Mucosa of rectum (tissue), 2 donors: ENCODE results near the gene NOL4L.

ENCODE experiments used
- H3K27ac ChIP-seq, 2 donors: one replicate each; pipeline ENCODE4 v1.7.0; 2013; ENCODE audit warnings: inconsistent platforms in 2 of 2, low read depth in 2 of 2, low read length in 2 of 2
- H3K27me3 ChIP-seq, 2 donors: one replicate each; pipeline ENCODE4 v1.7.0; 2013; ENCODE audit warnings: low read length in 2 of 2; ENCODE audit not compliant: control insufficient read depth in 2 of 2, insufficient read depth in 2 of 2
- H3K36me3 ChIP-seq, 2 donors: one replicate each; pipeline ENCODE4 v1.7.0; 2013; ENCODE audit warnings: low read length in 2 of 2; ENCODE audit not compliant: control insufficient read depth in 2 of 2, insufficient read depth in 2 of 2
- H3K4me1 ChIP-seq, 2 donors: one replicate each; pipeline ENCODE4 v1.7.0; 2013; ENCODE audit warnings: low read length in 2 of 2, mild to moderate bottlenecking in 1 of 2; ENCODE audit not compliant: control insufficient read depth in 2 of 2, insufficient read depth in 2 of 2
- H3K4me3 ChIP-seq, 2 donors: one replicate each; pipeline ENCODE4 v1.7.0; 2013; ENCODE audit warnings: low read length in 2 of 2
- H3K9ac ChIP-seq, 2 donors: one replicate each; pipeline ENCODE4 v1.7.0; 2013; ENCODE audit warnings: low read length in 2 of 2, low read depth in 1 of 2, mild to moderate bottlenecking in 1 of 2
- H3K9me3 ChIP-seq, 2 donors: one replicate each; pipeline ENCODE4 v1.7.0; 2013; ENCODE audit warnings: low read length in 2 of 2; ENCODE audit not compliant: control insufficient read depth in 2 of 2
- donor health status: healthy.
- donor health status: Normal muscosa, but diverticular disease.

NOL4L gene

GRCh38 chr20:32567384-32568178 lies 17.6 kb downstream of the NOL4L start:
- no peaks in the 10 kb centered on the region for H3K27me3 ChIP-seq
- H3K4me1 ChIP-seq: peaks cover 0 to 2% of the 10 kb centered on the region in 2 donors
- H3K9me3 ChIP-seq: no peaks in the 10 kb centered on the region
- H3K9ac ChIP-seq: no peak overlapping the region
- no peaks in the 10 kb centered on the region for H3K36me3 ChIP-seq
- H3K4me3 ChIP-seq: no peak overlapping the region
- no peak overlapping the region for H3K27ac ChIP-seq

- H3K4me1 ChIP-seq: peaks cover 0 to 2% of the 10 kb centered on the region in 2 donors
- H3K9ac ChIP-seq: no peak overlapping the region
- H3K27ac ChIP-seq: no peak overlapping the region
- H3K27me3 ChIP-seq: no peaks in the 10 kb centered on the region
- H3K9me3 ChIP-seq: no peaks in the 10 kb centered on the region
- no peaks in the 10 kb centered on the region for H3K36me3 ChIP-seq
- H3K4me3 ChIP-seq: no peak overlapping the region
These were observed 18.5 kb downstream of the NOL4L start for GRCh38 chr20:32566379-32567374.

- H3K36me3 ChIP-seq: no peaks in the 10 kb centered on the region
- no peak overlapping the region for H3K27ac ChIP-seq
- H3K4me1 ChIP-seq: peaks cover 0 to 2% of the 10 kb centered on the region in 2 donors
- no peaks in the 10 kb centered on the region for H3K9me3 ChIP-seq
- H3K27me3 ChIP-seq: no peaks in the 10 kb centered on the region
- H3K4me3 ChIP-seq: no peak overlapping the region
- H3K9ac ChIP-seq: no peak overlapping the region
These were observed 19.4 kb downstream of the NOL4L start for GRCh38 chr20:32565735-32566032.

GRCh38 chr20:32564921-32565734 lies 20.0 kb downstream of the NOL4L start:
- Histone ChIP-seq H3K9ac (no peak overlapping the region), H3K4me1 (no peaks in the 10 kb centered on the region), H3K27ac (peak overlapping the region; percentile 2 to 48), H3K4me3 (no peak overlapping the region), H3K9me3 (no peaks in the 10 kb centered on the region), H3K36me3 (no peaks in the 10 kb centered on the region), H3K27me3 (no peaks in the 10 kb centered on the region)

GRCh38 chr20:32564440-32564839 lies 20.7 kb downstream of the NOL4L start:
- Histone ChIP-seq H3K27ac (peak overlapping the region; percentile 2 to 48), H3K27me3 (no peaks in the 10 kb centered on the region), H3K4me1 (no peaks in the 10 kb centered on the region), H3K9me3 (no peaks in the 10 kb centered on the region), H3K4me3 (no peak overlapping the region), H3K36me3 (no peaks in the 10 kb centered on the region), H3K9ac (no peak overlapping the region)

- H3K9me3 ChIP-seq: no peaks in the 10 kb centered on the region
- H3K27me3 ChIP-seq: no peaks in the 10 kb centered on the region
- H3K27ac ChIP-seq: no peak overlapping the region
- no peak overlapping the region for H3K9ac ChIP-seq
- no peak overlapping the region for H3K4me3 ChIP-seq
- H3K4me1 ChIP-seq: no peaks in the 10 kb centered on the region
- no peaks in the 10 kb centered on the region for H3K36me3 ChIP-seq
These were observed 21.5 kb downstream of the NOL4L start for GRCh38 chr20:32563311-32564272.

- Histone ChIP-seq H3K27me3 (no peaks in the 10 kb centered on the region), H3K27ac (no peak overlapping the region), H3K4me3 (no peak overlapping the region), H3K4me1 (no peaks in the 10 kb centered on the region), H3K9me3 (no peaks in the 10 kb centered on the region), H3K36me3 (no peaks in the 10 kb centered on the region), H3K9ac (no peak overlapping the region)
These were observed 22.6 kb downstream of the NOL4L start for GRCh38 chr20:32562495-32562911.

- Histone ChIP-seq H3K27me3 (peaks cover 0 to 3% of the 10 kb centered on the region in 2 donors), H3K4me3 (no peak overlapping the region), H3K9me3 (no peaks in the 10 kb centered on the region), H3K36me3 (no peaks in the 10 kb centered on the region), H3K27ac (no peak overlapping the region), H3K9ac (no peak overlapping the region), H3K4me1 (no peaks in the 10 kb centered on the region)
These were observed 23.9 kb downstream of the NOL4L start for GRCh38 chr20:32560989-32561830.
